ENCODE results near the gene TBC1D32. TPM values are rescaled to one million over a fixed set of nuclear protein-coding genes. Genes with fewer than 3 reads are reported as not detected.
A peak's percentile ranks its signal among the peaks of the same experiment; 100 is the strongest.

Gene TBC1D32
- total RNA-seq, 1 experiment from 2014 or later, result 9.0 TPM

GRCh38 chr6:121187833-121188200 lies 146.5 kb downstream of the TBC1D32 start:
- Mint-ChIP-seq H3K27ac (peak overlapping the region in 2 of 3 experiments; percentile 15 to 85; a peak in 1 of 7 replicates), H3K4me1 (peaks cover 8 to 22% of the 10 kb centered on the region in 2 experiments), H3K36me3 (ENCODE audit: insufficient read depth in 1 of 3, low read depth in 3 of 3) (no peaks in the 10 kb centered on the region), H3K4me3 (no peak overlapping the region), H3K9me3 (no peaks in the 10 kb centered on the region), H3K27me3 (ENCODE audit: low read depth) (no peaks in the 10 kb centered on the region)
- Histone ChIP-seq H4K20me1 (ENCODE audit: control insufficient read depth, insufficient read depth, insufficient read length) (no peaks in the 10 kb centered on the region), H3K23me2 (ENCODE audit: insufficient read length, low read depth, low read length, poor library complexity, severe bottlenecking) (no peaks in the 10 kb centered on the region), H2BK5ac (ENCODE audit: insufficient read length, low read length) (no peak overlapping the region), H2BK20ac (ENCODE audit: low read depth, low read length, poor library complexity, severe bottlenecking) (no peak overlapping the region), H2AK5ac (ENCODE audit: insufficient read length, low read length) (no peak overlapping the region), H3K79me1 (ENCODE audit: insufficient read depth, low read depth, low read length, poor library complexity, severe bottlenecking) (no peaks in the 10 kb centered on the region), H2BK12ac (ENCODE audit: insufficient read length, low read depth, low read length) (no peak overlapping the region), H2BK120ac (ENCODE audit: low read depth, low read length, poor library complexity, severe bottlenecking) (no peak overlapping the region), H3K4ac (ENCODE audit: low read depth, low read length) (no peak overlapping the region), H3K9ac (ENCODE audit: extremely low read depth, insufficient read length, low read length) (no peak overlapping the region), H3K56ac (ENCODE audit: insufficient read length, low read depth, low read length) (no peak overlapping the region), H3K27ac (ENCODE audit: insufficient read length, low read depth, low read length) (no peak overlapping the region), H3K23ac (ENCODE audit: insufficient read length, low read depth, low read length) (no peak overlapping the region), H3K79me2 (ENCODE audit: insufficient read depth, low read length) (no peaks in the 10 kb centered on the region), H3K27me3 (ENCODE audit: insufficient read depth, low read length) (no peaks in the 10 kb centered on the region), H3T11ph (ENCODE audit: low read length) (no peak overlapping the region), H3K18ac (ENCODE audit: insufficient read length, low read depth, low read length) (no peak overlapping the region), H3K14ac (ENCODE audit: insufficient read depth, low read length) (no peak overlapping the region), H2AFZ (ENCODE audit: low read length) (no peak overlapping the region), H3K4me1 (ENCODE audit: insufficient read depth, low read length) (no peaks in the 10 kb centered on the region), H3K4me2 (ENCODE audit: insufficient read depth, insufficient read length, low read length) (no peak overlapping the region), H2BK15ac (ENCODE audit: low read depth, low read length) (no peak overlapping the region), H3K9me3 (ENCODE audit: control insufficient read depth, low read depth, low read length) (no peaks in the 10 kb centered on the region), H4K91ac (ENCODE audit: insufficient read length, low read depth, low read length) (no peak overlapping the region), H4K8ac (replicated peaks; ENCODE audit: insufficient read length, low read depth, low read length) (no peak overlapping the region), H4K5ac (ENCODE audit: insufficient read length, low read depth, low read length) (no peak overlapping the region)
- no CpG with 5 or more reads among the region's 1 CpG for WGBS (ENCODE audit: extremely low coverage, insufficient read length, low lambda C conversion rate)
- TF ChIP-seq, protein P1, sequence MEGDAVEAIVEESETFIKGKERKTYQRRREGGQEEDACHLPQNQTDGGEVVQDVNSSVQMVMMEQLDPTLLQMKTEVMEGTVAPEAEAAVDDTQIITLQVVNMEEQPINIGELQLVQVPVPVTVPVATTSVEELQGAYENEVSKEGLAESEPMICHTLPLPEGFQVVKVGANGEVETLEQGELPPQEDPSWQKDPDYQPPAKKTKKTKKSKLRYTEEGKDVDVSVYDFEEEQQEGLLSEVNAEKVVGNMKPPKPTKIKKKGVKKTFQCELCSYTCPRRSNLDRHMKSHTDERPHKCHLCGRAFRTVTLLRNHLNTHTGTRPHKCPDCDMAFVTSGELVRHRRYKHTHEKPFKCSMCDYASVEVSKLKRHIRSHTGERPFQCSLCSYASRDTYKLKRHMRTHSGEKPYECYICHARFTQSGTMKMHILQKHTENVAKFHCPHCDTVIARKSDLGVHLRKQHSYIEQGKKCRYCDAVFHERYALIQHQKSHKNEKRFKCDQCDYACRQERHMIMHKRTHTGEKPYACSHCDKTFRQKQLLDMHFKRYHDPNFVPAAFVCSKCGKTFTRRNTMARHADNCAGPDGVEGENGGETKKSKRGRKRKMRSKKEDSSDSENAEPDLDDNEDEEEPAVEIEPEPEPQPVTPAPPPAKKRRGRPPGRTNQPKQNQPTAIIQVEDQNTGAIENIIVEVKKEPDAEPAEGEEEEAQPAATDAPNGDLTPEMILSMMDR (conservative IDR thresholded peaks at IDR 0.05), result no peak
- no peak for DNase-seq
